Endothelial cell of umbilical vein (primary cell): ENCODE measurements around the gene BAG3. TPM values are rescaled to one million over a fixed set of nuclear protein-coding genes. Genes with fewer than 3 reads are reported as not detected.
A peak's percentile ranks its signal among the peaks of the same experiment; 100 is the strongest.

ENCODE experiments used
- BruUV-seq: library from RNA; stranded (reverse); fragments of 400-500 nt; replicated peaks from 2 replicates; lab custom pipeline; 2021; lab: Mats Ljungman, UMichigan
- CTCF ChIA-PET: fragments of 300-600, 350-600 bp; sonication (Branson Sonifier 250); formaldehyde crosslinking; loops from one replicate; lab custom pipeline; 2021; ENCODE audit warnings: antibody characterized with exemption, inconsistent platforms; lab: Charles Lee
- POLR2A ChIA-PET: fragments of 300-600, 350-600 bp; sonication (Branson Sonifier 250); formaldehyde crosslinking; loops from one replicate; lab custom pipeline; 2021; ENCODE audit warnings: antibody characterized with exemption, inconsistent platforms; lab: Charles Lee
- DNase-seq: peaks from one replicate; pipeline ENCODE4 v3.0.0-alpha.2; 2011; ENCODE audit warnings: low read depth, low spot score
- FAIRE-seq: peaks from 2 replicates; lab custom pipeline; 2011; peaks lifted over from hg19 to GRCh38; lab: Jason Lieb, UNC
- H2AFZ ChIP-seq: 2 replicates; pipeline ENCODE4 v1.6.0; 2012; ENCODE audit warnings: low read depth, low read length, control low read depth, inconsistent platforms
- H3K27ac ChIP-seq: 2 replicates; pipeline ENCODE4 v1.5.1; 2011; ENCODE audit warnings: low read depth, mild to moderate bottlenecking, control low read depth, low read length, moderate library complexity; ENCODE audit not compliant: insufficient read depth
- H3K27me3 ChIP-seq, 2 experiments: 2 replicates each; pipeline versions ENCODE4 v1.6.0 to v1.6.1; 2011; ENCODE audit warnings: low read length in 2 of 2, mixed read lengths in 1 of 2; ENCODE audit not compliant: control insufficient read depth in 2 of 2, insufficient read depth in 2 of 2
- H3K36me3 ChIP-seq, 2 experiments: 2 replicates in 1 of 2; 3 replicates in 1 of 2; pipeline ENCODE4 v1.5.1; 2011; ENCODE audit warnings: low read length in 2 of 2, mild to moderate bottlenecking in 1 of 2, moderate library complexity in 1 of 2; ENCODE audit not compliant: control insufficient read depth in 2 of 2, insufficient read depth in 2 of 2; ENCODE audit errors: extremely low read depth in 1 of 2
- H3K4me1 ChIP-seq: 3 replicates; pipeline ENCODE4 v1.5.1; 2011; ENCODE audit warnings: mild to moderate bottlenecking, low read length; ENCODE audit not compliant: control insufficient read depth, insufficient read depth; ENCODE audit errors: extremely low read depth
- H3K4me2 ChIP-seq: 2 replicates; pipeline ENCODE4 v1.6.1; 2011; ENCODE audit warnings: low read length, control low read depth, mixed read lengths; ENCODE audit not compliant: insufficient read depth
- H3K4me3 ChIP-seq, 3 experiments: fragments of 200-600 bp in 1 of 3; sonication (generic), shearing (Covaris generic) in 1 of 3; replicated peaks in 1 of 3; 2 replicates each; pipeline ENCODE4 v1.5.1; 2011 to 2016; ENCODE audit warnings: control low read depth in 3 of 3, low read length in 3 of 3, mild to moderate bottlenecking in 2 of 3, inconsistent platforms in 1 of 3, low read depth in 1 of 3, moderate library complexity in 1 of 3; ENCODE audit not compliant: insufficient read depth in 1 of 3
- H3K79me2 ChIP-seq: 2 replicates; pipeline ENCODE4 v1.6.0; 2012; ENCODE audit warnings: low read length, inconsistent platforms; ENCODE audit not compliant: control insufficient read depth, insufficient read depth
- H3K9ac ChIP-seq: replicated peaks from 2 replicates; pipeline ENCODE3; 2011; ENCODE audit warnings: low read length, control low read depth; ENCODE audit not compliant: insufficient read depth; ENCODE audit errors: extremely low read depth
- H3K9me1 ChIP-seq: replicated peaks from 3 replicates; pipeline ENCODE4 v1.6.0; 2011; ENCODE audit warnings: mild to moderate bottlenecking, low read length; ENCODE audit not compliant: control insufficient read depth, insufficient read depth; ENCODE audit errors: extremely low read depth
- H3K9me3 ChIP-seq: replicated peaks from 2 replicates; pipeline ENCODE4 v1.5.1; 2012; ENCODE audit warnings: low read length, inconsistent platforms; ENCODE audit not compliant: control insufficient read depth, insufficient read depth
- H4K20me1 ChIP-seq: replicated peaks from 2 replicates; pipeline ENCODE3; 2011; ENCODE audit warnings: mild to moderate bottlenecking, low read length; ENCODE audit not compliant: control insufficient read depth, insufficient read depth; ENCODE audit errors: extremely low read depth
- EZH2 ChIP-seq: IDR thresholded peaks from 2 replicates; pipeline ENCODE4 v1.6.1; 2012; ENCODE audit warnings: borderline replicate concordance, low read depth, mild to moderate bottlenecking, moderate library complexity, low read length, inconsistent platforms; ENCODE audit not compliant: severe bottlenecking
- MYC ChIP-seq: IDR thresholded peaks from one replicate; pipeline ENCODE4 v1.6.1; 2011; ENCODE audit warnings: mild to moderate bottlenecking, low read depth, low read length
- POLR2A ChIP-seq: IDR thresholded peaks from 2 replicates; pipeline ENCODE4 v1.6.1; 2012; ENCODE audit warnings: low read depth, mild to moderate bottlenecking, control low read depth, low read length
- POLR2AphosphoS5 ChIP-seq: IDR thresholded peaks from 2 replicates; pipeline ENCODE4 v1.6.1; 2012; ENCODE audit warnings: low read depth, mild to moderate bottlenecking, control low read depth, low read length, moderate library complexity; ENCODE audit not compliant: insufficient read depth
- dilution Hi-C: fragments of 300-500 bp; cut with MboI; formaldehyde crosslinking; loops from one replicate; pipeline ENCODE4 v1.15.0; 2019; ENCODE audit warnings: low sequenced_read_pairs; ENCODE audit not compliant: extremely low pct_ligation_motif_present
- intact Hi-C: fragments of 100-400 bp; cut with micrococcal nuclease; formaldehyde crosslinking; loops from one replicate; pipeline ENCODE4 v1.10.0; 2022
- polyA plus RNA-seq, 4 experiments: library from polyadenylated mRNA; depleted of rRNA in 3 of 4; stranded (reverse) in 3 of 4; unstranded in 1 of 4; fragments of >200 nt; gene quantifications; 2 replicates each; pipeline versions ENCODE4 v1.2.1 to v1.2.3, GENCODE V29; 2011 to 2012; ENCODE audit warnings: missing spikeins in 1 of 4
- total RNA-seq: library from RNA; stranded (reverse); gene quantifications from 2 replicates; pipeline ENCODE4 v1.2.3, GENCODE V29; 2021
- TF ChIP-seq, protein P1 (sequence below), 2 donors: IDR thresholded peaks; 1 replicate in 1 of 2; 2 replicates in 1 of 2; pipeline ENCODE4 v1.5.1; 2011; ENCODE audit warnings: low read length in 2 of 2, mild to moderate bottlenecking in 2 of 2, moderate library complexity in 2 of 2, control low read depth in 1 of 2, inconsistent platforms in 1 of 2, low read depth in 1 of 2; ENCODE audit not compliant: insufficient read depth in 1 of 2; ENCODE audit errors: extremely low read depth in 1 of 2

BAG3 gene
- total and polyA plus RNA-seq, 2 donors (not counting 3 experiments of a cell fraction or from before 2014, with no cell fraction given), result 25.2 to 66.7 TPM

DNA sequence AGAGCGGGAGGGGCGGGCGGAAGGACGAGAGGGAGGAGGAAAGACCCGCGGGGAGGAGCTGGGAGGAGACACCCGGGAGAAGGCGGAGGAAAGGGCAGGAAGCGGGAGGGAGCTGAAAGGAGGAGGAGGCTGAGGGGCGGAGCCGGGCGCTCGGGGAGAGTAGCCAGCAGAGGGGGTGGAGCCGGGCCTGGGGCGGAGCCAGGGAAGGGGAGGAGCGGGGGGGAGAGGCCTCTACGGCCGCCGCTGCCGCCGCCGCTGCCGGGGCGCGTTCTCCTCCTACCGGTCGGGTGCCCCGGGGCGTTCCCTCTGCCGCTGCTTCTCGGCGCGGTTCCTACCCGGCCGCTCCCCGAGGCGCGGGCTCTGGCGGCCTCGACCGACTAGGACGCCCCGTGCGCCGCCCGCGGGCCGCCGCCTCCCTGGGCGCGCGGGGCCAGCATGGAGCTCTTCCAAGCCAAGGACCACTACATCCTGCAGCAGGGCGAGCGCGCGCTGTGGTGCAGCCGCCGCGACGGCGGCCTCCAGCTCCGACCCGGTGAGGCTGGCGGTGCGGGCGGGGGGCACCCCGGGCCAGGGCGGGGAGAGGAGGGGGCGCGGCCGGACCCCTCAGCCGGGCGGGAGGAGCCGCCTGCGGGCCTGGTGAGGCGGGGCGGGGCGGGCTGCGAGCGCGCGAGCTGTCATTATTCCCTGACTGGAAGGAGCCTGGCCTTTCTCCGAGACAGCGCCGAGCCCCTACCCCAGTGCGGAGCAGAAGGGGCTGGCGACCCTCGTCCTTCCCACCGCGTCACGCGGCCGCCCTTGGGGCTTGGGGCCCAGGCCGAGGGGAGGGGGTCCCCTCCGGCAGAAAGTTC, 74.9 kb downstream of the BAG3 start, which contains the start of gene INPP5F:
TSS of gene INPP5F (plus strand) at position 223 of the 848 bp plus-strand sequence. CDS start at position 436, 213 bp downstream.
- dilution Hi-C loops, result no loop called here
- Histone ChIP-seq H4K20me1 (no peaks in the 10 kb centered on the region), H3K9me1 (no peaks in the 10 kb centered on the region), H3K79me2 (peaks cover 20% of the 10 kb centered on the region), H3K4me2 (peak within 1 kb of the TSS; percentile 70), H3K4me3 (peak within 1 kb of the TSS; percentile 56 to 81 (median 74)), H3K27ac (peak within 1 kb of the TSS; percentile 80), H3K27me3 (no peaks in the 10 kb centered on the region), H3K36me3 (no peaks in the 10 kb centered on the region), H2AFZ (peak within 1 kb of the TSS; percentile 73), H3K9me3 (no peaks in the 10 kb centered on the region), H3K4me1 (peaks cover 20% of the 10 kb centered on the region), H3K9ac (peak within 1 kb of the TSS; percentile 73)
- TF ChIP-seq POLR2AphosphoS5 (peak; percentile 90), POLR2A (peak; percentile 68), EZH2 (no peak), MYC (no peak)
- TF ChIP-seq, protein P1, sequence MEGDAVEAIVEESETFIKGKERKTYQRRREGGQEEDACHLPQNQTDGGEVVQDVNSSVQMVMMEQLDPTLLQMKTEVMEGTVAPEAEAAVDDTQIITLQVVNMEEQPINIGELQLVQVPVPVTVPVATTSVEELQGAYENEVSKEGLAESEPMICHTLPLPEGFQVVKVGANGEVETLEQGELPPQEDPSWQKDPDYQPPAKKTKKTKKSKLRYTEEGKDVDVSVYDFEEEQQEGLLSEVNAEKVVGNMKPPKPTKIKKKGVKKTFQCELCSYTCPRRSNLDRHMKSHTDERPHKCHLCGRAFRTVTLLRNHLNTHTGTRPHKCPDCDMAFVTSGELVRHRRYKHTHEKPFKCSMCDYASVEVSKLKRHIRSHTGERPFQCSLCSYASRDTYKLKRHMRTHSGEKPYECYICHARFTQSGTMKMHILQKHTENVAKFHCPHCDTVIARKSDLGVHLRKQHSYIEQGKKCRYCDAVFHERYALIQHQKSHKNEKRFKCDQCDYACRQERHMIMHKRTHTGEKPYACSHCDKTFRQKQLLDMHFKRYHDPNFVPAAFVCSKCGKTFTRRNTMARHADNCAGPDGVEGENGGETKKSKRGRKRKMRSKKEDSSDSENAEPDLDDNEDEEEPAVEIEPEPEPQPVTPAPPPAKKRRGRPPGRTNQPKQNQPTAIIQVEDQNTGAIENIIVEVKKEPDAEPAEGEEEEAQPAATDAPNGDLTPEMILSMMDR (IDR thresholded peaks at IDR 0.05; ENCODE audit: extremely low read depth in 1 of 2, insufficient read depth in 1 of 2, low read depth in 1 of 2, low read length in 2 of 2), result no peak
- no TSS peak for BruUV-seq
- FAIRE-seq, result peak; percentile 98
- CTCF ChIA-PET, result interaction anchor here (0.7 to 4.2 kb wide), 27 partner anchors 9 to 277 kb away, joined by 3 to 48 read pairs (median 4); partner anchors contain the start of genes BAG3, MCMBP and RGS10
- POLR2A ChIA-PET, result interaction anchor here (0.6 to 2.3 kb wide), 8 partner anchors 9 to 184 kb away, joined by 3 to 8 read pairs (median 4); partner anchors contain the start of genes BAG3 and RGS10
- intact Hi-C loops, result loop anchor here (1.0 to 2.0 kb wide), 4 partner anchors 11 to 129 kb away; partner anchors contain the start of genes BAG3 and TIAL1
- peak; percentile 97 for DNase-seq
